Lung (tissue), 12 donors: Measurements from ENCODE around the gene SLC5A9. TPM values are rescaled to one million over a fixed set of nuclear protein-coding genes. Genes with fewer than 3 reads are reported as not detected.

Experiments
- ATAC-seq: fragments of 200-7000 bp; cut with Tn5 transposase; one replicate; pipeline ENCODE4 v1.9.1; 2020; ENCODE audit warnings: moderate number of reproducible peaks; ENCODE audit not compliant: insufficient read depth, low FRiP score
- DNase-seq, 3 donors: peaks; one replicate each; pipeline ENCODE4 v3.0.0-alpha.2; 2013 to 2017
- H3K27ac ChIP-seq, 2 donors: one replicate each; pipeline ENCODE4 v1.5.1; 2013; ENCODE audit warnings: mild to moderate bottlenecking in 2 of 2, moderate library complexity in 2 of 2, control low read depth in 1 of 2, inconsistent platforms in 1 of 2, low read depth in 1 of 2, low read length in 1 of 2
- H3K27me3 ChIP-seq, 3 donors: one replicate each; pipeline ENCODE4 v1.5.1; 2013; ENCODE audit warnings: low read length in 2 of 3; ENCODE audit not compliant: control insufficient read depth in 3 of 3, insufficient read depth in 3 of 3
- H3K36me3 ChIP-seq, 4 donors: one replicate each; pipeline ENCODE4 v1.5.1; 2013; ENCODE audit warnings: low read length in 4 of 4, mild to moderate bottlenecking in 1 of 4, moderate library complexity in 1 of 4; ENCODE audit not compliant: control insufficient read depth in 4 of 4, insufficient read depth in 4 of 4
- H3K4me1 ChIP-seq, 5 donors: one replicate each; pipeline ENCODE4 v1.5.1; 2013; ENCODE audit warnings: low read length in 5 of 5, mild to moderate bottlenecking in 2 of 5, moderate library complexity in 1 of 5; ENCODE audit not compliant: control insufficient read depth in 5 of 5, insufficient read depth in 5 of 5
- H3K4me3 ChIP-seq: one replicate; pipeline ENCODE4 v1.5.1; 2013; ENCODE audit warnings: mild to moderate bottlenecking, control low read depth, moderate library complexity
- H3K9ac ChIP-seq, 2 donors: one replicate each; pipeline ENCODE4 v1.5.1; 2013; ENCODE audit warnings: low read length in 2 of 2, control low read depth in 1 of 2; ENCODE audit not compliant: insufficient read depth in 1 of 2
- H3K9me3 ChIP-seq, 4 donors: one replicate each; pipeline ENCODE4 v1.5.1; 2013; ENCODE audit warnings: low read length in 3 of 4, mild to moderate bottlenecking in 1 of 4, moderate library complexity in 1 of 4; ENCODE audit not compliant: control insufficient read depth in 4 of 4, insufficient read depth in 3 of 4
- WGBS, 2 donors: extraction: QIAGEN DNeasy Blood & Tissue Kit; methylation state at CpG; one replicate each; pipeline ENCODE4 v1.1.7; 2013; 5-methylcytosine and 5-hydroxymethylcytosine counted together
- polyA plus RNA-seq, 2 donors: library from polyadenylated mRNA; stranded (reverse); fragments of 200-250 nt; gene quantifications; one replicate each; pipeline ENCODE4 v1.2.1, GENCODE V29; 2013
- total RNA-seq, 2 donors: library from RNA; depleted of rRNA in 1 of 2; stranded (reverse); fragments of >200 nt in 1 of 2; gene quantifications; one replicate each; pipeline ENCODE4 v1.2.1, GENCODE V29; 2014 to 2021
- TF ChIP-seq, protein P1 (sequence below): IDR thresholded peaks from 2 replicates; pipeline ENCODE4 v1.5.1; 2012; ENCODE audit warnings: mild to moderate bottlenecking; ENCODE audit errors: control extremely low read depth, extremely low read depth
- donor health status: control.
- donor health status: control.
- donor health status: Bipolar disorder and iron deficiency.
- donor health status: healthy.
- donor health status: DM: yes; HTN: yes; CAD: no.

Gene SLC5A9
- total and polyA plus RNA-seq, 4 donors: 1.4 to 20.3 (median 3.0) TPM

DNA sequence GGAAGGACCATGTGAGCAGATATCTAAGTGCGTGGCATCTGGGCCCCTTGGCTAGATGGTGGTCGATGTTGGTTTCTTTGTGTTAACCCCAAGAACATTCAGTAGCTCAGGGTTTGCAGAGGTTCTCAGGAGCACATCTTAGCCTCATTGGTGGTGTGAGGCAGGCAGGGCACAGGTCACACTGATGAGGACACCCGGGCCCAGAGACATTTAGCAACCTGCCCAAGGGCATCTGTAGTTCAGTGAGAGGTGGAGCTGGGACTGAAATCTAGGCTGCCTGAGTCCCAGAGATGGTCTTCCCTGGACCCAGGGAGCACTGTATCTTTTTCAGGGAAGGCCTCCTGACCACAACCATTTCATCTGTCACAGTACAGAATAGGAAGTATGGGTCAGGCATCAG lies 859 bp upstream of the SLC5A9 start:
- 95 to 96% methylated on average over 3 of the region's 3 CpGs for WGBS, 2 donors
- peaks cover 0 to 5% (median 0%) of the 10 kb centered on the region in 5 donors for H3K4me1 ChIP-seq
- no peak overlapping the region for H3K27ac ChIP-seq
- TF ChIP-seq, protein P1, sequence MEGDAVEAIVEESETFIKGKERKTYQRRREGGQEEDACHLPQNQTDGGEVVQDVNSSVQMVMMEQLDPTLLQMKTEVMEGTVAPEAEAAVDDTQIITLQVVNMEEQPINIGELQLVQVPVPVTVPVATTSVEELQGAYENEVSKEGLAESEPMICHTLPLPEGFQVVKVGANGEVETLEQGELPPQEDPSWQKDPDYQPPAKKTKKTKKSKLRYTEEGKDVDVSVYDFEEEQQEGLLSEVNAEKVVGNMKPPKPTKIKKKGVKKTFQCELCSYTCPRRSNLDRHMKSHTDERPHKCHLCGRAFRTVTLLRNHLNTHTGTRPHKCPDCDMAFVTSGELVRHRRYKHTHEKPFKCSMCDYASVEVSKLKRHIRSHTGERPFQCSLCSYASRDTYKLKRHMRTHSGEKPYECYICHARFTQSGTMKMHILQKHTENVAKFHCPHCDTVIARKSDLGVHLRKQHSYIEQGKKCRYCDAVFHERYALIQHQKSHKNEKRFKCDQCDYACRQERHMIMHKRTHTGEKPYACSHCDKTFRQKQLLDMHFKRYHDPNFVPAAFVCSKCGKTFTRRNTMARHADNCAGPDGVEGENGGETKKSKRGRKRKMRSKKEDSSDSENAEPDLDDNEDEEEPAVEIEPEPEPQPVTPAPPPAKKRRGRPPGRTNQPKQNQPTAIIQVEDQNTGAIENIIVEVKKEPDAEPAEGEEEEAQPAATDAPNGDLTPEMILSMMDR: no peak
- ATAC-seq (no peak), DNase-seq (no peak)
- H3K9me3 ChIP-seq: peaks cover 0 to 2% (median 0%) of the 10 kb centered on the region in 4 donors
- H3K4me3 ChIP-seq: no peak overlapping the region
- no peaks in the 10 kb centered on the region for H3K27me3 ChIP-seq
- H3K36me3 ChIP-seq: no peaks in the 10 kb centered on the region
- H3K9ac ChIP-seq: no peak overlapping the region

DNA sequence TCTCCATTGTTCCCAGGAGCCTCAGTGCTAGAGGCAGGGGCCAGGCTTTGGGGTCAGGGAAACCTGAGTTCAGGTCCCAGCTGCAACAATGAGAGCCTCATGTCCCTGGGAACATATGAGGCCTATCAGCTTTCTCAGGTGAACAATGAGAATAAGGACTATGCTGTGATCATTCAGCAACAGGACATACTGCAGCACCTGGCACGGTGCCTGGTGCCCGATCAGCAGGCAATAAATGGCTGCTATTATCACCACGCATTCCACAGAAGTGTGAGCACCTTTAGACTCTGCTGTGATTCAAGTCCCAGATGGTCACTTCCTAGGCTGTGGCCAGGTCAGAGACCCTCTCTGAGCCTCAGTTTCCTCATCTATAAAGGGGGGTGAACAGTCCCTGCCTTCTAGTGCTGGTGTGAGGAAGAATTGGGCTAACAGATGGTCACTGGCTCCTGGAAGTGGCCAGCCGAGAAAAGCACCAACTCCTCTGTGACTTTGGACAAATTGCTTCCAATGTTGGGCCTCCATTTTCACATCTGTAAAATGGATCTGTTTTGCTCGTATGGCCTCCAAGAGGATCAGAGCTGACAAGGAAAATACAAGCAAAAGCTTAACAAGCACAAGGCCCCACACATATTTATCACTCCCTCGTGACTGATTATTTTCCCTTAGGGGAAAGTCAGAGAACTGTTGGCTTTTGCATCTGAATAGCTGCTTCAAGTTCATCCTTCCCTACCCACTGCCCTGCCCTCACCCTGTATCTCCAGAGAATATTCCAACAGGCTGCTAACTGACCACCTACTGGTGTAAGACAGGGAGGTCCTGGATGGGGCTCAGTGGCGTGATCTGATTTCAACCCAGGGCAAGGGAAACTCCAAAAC lies 1.1 kb downstream of the SLC5A9 start:
- H3K9me3 ChIP-seq: peaks cover 0 to 5% (median 0%) of the 10 kb centered on the region in 4 donors
- H3K36me3 ChIP-seq: peaks cover 0 to 3% (median 0%) of the 10 kb centered on the region in 4 donors
- 74 to 77% methylated on average over 7 of the region's 7 CpGs for WGBS, 2 donors
- no peak overlapping the region for H3K9ac ChIP-seq
- H3K4me1 ChIP-seq: peaks cover 0 to 14% (median 2%) of the 10 kb centered on the region in 5 donors
- H3K4me3 ChIP-seq: no peak overlapping the region
- no peak overlapping the region for H3K27ac ChIP-seq
- H3K27me3 ChIP-seq: no peaks in the 10 kb centered on the region
- TF ChIP-seq, protein P1: no peak
- ATAC-seq (no peak), DNase-seq (no peak)

DNA sequence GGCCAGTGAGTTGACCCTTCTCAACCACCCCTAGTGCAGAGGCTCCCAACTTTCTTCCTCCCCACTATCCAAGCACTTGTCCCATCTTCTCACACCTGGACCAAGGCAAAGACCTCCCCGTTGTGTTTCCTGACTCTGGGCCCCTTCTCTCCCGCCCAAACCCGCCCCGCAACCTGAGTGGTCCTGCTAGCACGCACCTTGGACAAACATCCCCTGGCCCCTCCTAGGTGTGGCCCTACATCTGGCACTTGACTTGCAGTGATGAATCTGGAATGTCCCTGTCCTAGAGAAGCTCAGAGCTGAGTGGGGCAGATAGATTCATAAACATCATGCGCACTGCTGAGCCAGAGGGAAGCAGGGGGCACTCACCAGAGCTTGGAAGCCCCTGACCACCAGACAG lies 2.3 kb downstream of the SLC5A9 start:
- H3K9me3 ChIP-seq: peaks cover 0 to 5% (median 0%) of the 10 kb centered on the region in 4 donors
- DNase-seq: no peak
- H3K4me3 ChIP-seq: no peak overlapping the region
- WGBS, 2 donors: 88 to 91% methylated on average over 6 of the region's 6 CpGs
- no peak overlapping the region for H3K9ac ChIP-seq
- H3K36me3 ChIP-seq: peaks cover 0 to 3% (median 0%) of the 10 kb centered on the region in 4 donors
- peaks cover 0 to 14% (median 2%) of the 10 kb centered on the region in 5 donors for H3K4me1 ChIP-seq
- no peak for ATAC-seq
- H3K27ac ChIP-seq: no peak overlapping the region
- H3K27me3 ChIP-seq: no peaks in the 10 kb centered on the region
- TF ChIP-seq, protein P1: no peak
